SK-N-SH treated with all-trans-retinoic acid at 6 μM for 48 hours (cell line): Measurements from ENCODE around the gene ATL1.

Experiments
- ARNTL ChIP-seq: fragments of 450-650 bp; formaldehyde crosslinking; IDR thresholded peaks from 2 replicates; pipeline ENCODE4 v1.5.0; 2020; ENCODE audit warnings: low read depth, mild to moderate bottlenecking, moderate library complexity, borderline replicate concordance
- CSDC2 ChIP-seq: fragments of 250-450 bp; sonication (Bioruptor Pico); IDR thresholded peaks from 2 replicates; pipeline ENCODE4 v1.5.0; 2020; ENCODE audit warnings: mild to moderate bottlenecking, moderate library complexity
- ISL1 ChIP-seq: fragments of 250-450 bp; sonication (Bioruptor Pico); IDR thresholded peaks from 2 replicates; pipeline ENCODE4 v2.1.2; 2022; ENCODE audit warnings: mild to moderate bottlenecking, moderate library complexity
- RARB ChIP-seq: fragments of 250-450 bp; sonication (Bioruptor Pico); IDR thresholded peaks from 2 replicates; pipeline ENCODE4 v1.8.0; 2021; ENCODE audit warnings: mild to moderate bottlenecking, moderate library complexity
- TOX ChIP-seq: fragments of 250-450 bp; sonication (Bioruptor Pico); IDR thresholded peaks from 2 replicates; pipeline ENCODE4 v1.8.0; 2021; ENCODE audit warnings: mild to moderate bottlenecking, moderate library complexity, borderline replicate concordance
- ZFP3 ChIP-seq: fragments of 250-450 bp; sonication (Bioruptor Pico); IDR thresholded peaks from 2 replicates; pipeline ENCODE4 v1.5.0; 2020; ENCODE audit warnings: mild to moderate bottlenecking, moderate library complexity
- TF ChIP-seq, protein P1 (sequence below): fragments of 250-450 bp; sonication (Bioruptor Pico); IDR thresholded peaks from 2 replicates; pipeline ENCODE4 v1.8.0; 2020; ENCODE audit warnings: mild to moderate bottlenecking, moderate library complexity, borderline replicate concordance
- TF ChIP-seq, protein P2 (sequence below): fragments of 250-450 bp; sonication (Bioruptor Pico); IDR thresholded peaks from 2 replicates; pipeline ENCODE4 v1.5.1; 2020; ENCODE audit warnings: low read depth, mild to moderate bottlenecking, moderate library complexity

DNA sequence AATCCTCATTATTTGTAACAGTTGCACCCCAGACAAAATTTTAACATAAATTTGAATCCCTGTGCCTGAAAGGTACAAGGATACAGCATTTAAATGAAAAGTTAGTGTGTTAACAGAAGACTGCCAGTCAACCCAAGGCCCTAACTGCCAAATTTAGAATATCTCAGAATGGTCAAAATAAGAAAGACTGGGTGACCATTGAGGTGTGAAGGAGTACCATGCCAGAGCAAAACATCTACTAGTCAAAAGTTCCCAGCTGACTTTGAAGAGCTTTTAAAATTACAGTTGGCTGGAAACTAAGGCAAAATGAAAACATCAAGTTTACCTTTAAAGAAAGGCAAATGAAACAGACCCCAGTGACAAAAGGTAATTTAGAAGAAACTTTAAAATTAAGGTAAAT lies 89.7 kb downstream of the ATL1 start:
- TF ChIP-seq, protein P1, sequence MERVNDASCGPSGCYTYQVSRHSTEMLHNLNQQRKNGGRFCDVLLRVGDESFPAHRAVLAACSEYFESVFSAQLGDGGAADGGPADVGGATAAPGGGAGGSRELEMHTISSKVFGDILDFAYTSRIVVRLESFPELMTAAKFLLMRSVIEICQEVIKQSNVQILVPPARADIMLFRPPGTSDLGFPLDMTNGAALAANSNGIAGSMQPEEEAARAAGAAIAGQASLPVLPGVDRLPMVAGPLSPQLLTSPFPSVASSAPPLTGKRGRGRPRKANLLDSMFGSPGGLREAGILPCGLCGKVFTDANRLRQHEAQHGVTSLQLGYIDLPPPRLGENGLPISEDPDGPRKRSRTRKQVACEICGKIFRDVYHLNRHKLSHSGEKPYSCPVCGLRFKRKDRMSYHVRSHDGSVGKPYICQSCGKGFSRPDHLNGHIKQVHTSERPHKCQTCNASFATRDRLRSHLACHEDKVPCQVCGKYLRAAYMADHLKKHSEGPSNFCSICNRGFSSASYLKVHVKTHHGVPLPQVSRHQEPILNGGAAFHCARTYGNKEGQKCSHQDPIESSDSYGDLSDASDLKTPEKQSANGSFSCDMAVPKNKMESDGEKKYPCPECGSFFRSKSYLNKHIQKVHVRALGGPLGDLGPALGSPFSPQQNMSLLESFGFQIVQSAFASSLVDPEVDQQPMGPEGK (CRISPR knock-in tag) = no peak
- TF ChIP-seq TOX (no peak), ZFP3 (CRISPR knock-in tag) (no peak), ISL1 (CRISPR knock-in tag) (no peak), ARNTL (no peak), CSDC2 (no peak), RARB (CRISPR knock-in tag) (no peak)
- TF ChIP-seq, protein P2, sequence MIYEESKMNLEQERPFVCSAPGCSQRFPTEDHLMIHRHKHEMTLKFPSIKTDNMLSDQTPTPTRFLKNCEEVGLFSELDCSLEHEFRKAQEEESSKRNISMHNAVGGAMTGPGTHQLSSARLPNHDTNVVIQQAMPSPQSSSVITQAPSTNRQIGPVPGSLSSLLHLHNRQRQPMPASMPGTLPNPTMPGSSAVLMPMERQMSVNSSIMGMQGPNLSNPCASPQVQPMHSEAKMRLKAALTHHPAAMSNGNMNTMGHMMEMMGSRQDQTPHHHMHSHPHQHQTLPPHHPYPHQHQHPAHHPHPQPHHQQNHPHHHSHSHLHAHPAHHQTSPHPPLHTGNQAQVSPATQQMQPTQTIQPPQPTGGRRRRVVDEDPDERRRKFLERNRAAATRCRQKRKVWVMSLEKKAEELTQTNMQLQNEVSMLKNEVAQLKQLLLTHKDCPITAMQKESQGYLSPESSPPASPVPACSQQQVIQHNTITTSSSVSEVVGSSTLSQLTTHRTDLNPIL (CRISPR knock-in tag) = no peak
